BLaER1 treated with 17β-estradiol and CSF1 and Interleukin-3, amounts not matched to agents 10 nM and 100 nM (cell line): Measurements from ENCODE around the gene DMD.
"Not testable (repeated sequence)": the region's sequence is repeated elsewhere in the genome, so short reads cannot be mapped to it uniquely, and the experiment has no call there.

ENCODE experiments used
- H3K27ac ChIP-seq, 11 experiments: shearing (Covaris generic); formaldehyde crosslinking; 2 replicates each; pipeline ENCODE4 v1.8.1; 2022
- H3K27me3 ChIP-seq, 11 experiments: shearing (Covaris generic); formaldehyde crosslinking; 2 replicates each; pipeline ENCODE4 v1.8.1; 2022
- H3K36me3 ChIP-seq, 11 experiments: shearing (Covaris generic); formaldehyde crosslinking; 2 replicates each; pipeline ENCODE4 v1.8.1; 2022
- H3K4me1 ChIP-seq, 10 experiments: shearing (Covaris generic); formaldehyde crosslinking; 2 replicates each; pipeline ENCODE4 v1.8.1; 2022
- H3K4me2 ChIP-seq, 11 experiments: shearing (Covaris generic); formaldehyde crosslinking; 2 replicates each; pipeline ENCODE4 v1.8.1; 2022
- H3K4me3 ChIP-seq, 10 experiments: shearing (Covaris generic); formaldehyde crosslinking; 2 replicates each; pipeline ENCODE4 v1.8.1; 2022
- H3K9ac ChIP-seq, 11 experiments: shearing (Covaris generic); formaldehyde crosslinking; 2 replicates each; pipeline ENCODE4 v1.8.1; 2022
- H3K9me3 ChIP-seq, 11 experiments: shearing (Covaris generic); formaldehyde crosslinking; replicated peaks in 1 of 11; 2 replicates each; pipeline ENCODE4 v1.8.1; 2022
- H4K20me1 ChIP-seq, 11 experiments: shearing (Covaris generic); formaldehyde crosslinking; 2 replicates each; pipeline ENCODE4 v1.8.1; 2022
- Cebpa-rat ChIP-seq, 11 experiments: shearing (Covaris generic); IDR thresholded peaks; 2 replicates each; pipeline ENCODE4 v1.8.1; 2022

DMD gene

GRCh38 chrX:33087411-33087810, 123.9 kb downstream of the DMD start:
- Histone ChIP-seq H3K27me3 (peaks cover 67 to 96% (median 87%) of the 10 kb centered on the region in 11 experiments), H3K27ac (no peak overlapping the region), H3K4me2 (no peak overlapping the region), H3K9ac (no peak overlapping the region), H3K4me1 (peaks cover 0 to 5% (median 0%) of the 10 kb centered on the region in 10 experiments; a peak in 1 of 20 replicates), H3K9me3 (no peaks in the 10 kb centered on the region), H4K20me1 (no peaks in the 10 kb centered on the region), H3K36me3 (no peaks in the 10 kb centered on the region), H3K4me3 (no peak overlapping the region)
- no peak for TF ChIP-seq Cebpa-rat (IDR thresholded peaks at IDR 0.05)

GRCh38 chrX:33086886-33087285, 124.5 kb downstream of the DMD start:
- Histone ChIP-seq H3K27ac (no peak overlapping the region), H3K36me3 (no peaks in the 10 kb centered on the region), H3K9ac (no peak overlapping the region), H3K4me3 (no peak overlapping the region), H3K27me3 (peaks cover 65 to 96% (median 87%) of the 10 kb centered on the region in 11 experiments), H3K4me2 (no peak overlapping the region), H4K20me1 (no peaks in the 10 kb centered on the region), H3K9me3 (no peaks in the 10 kb centered on the region), H3K4me1 (peaks cover 0 to 5% (median 0%) of the 10 kb centered on the region in 10 experiments; a peak in 1 of 20 replicates)
- no peak for TF ChIP-seq Cebpa-rat (IDR thresholded peaks at IDR 0.05)

- no peak for TF ChIP-seq Cebpa-rat (IDR thresholded peaks at IDR 0.05)
- peaks cover 77 to 96% (median 92%) of the 10 kb centered on the region in 11 experiments for H3K27me3 ChIP-seq
- H3K36me3 ChIP-seq, result no peaks in the 10 kb centered on the region
- H3K27ac ChIP-seq, result no peak overlapping the region
- H4K20me1 ChIP-seq, result no peaks in the 10 kb centered on the region
- no peak overlapping the region for H3K9ac ChIP-seq
- H3K4me3 ChIP-seq, result no peak overlapping the region
- peaks cover 0 to 5% (median 0%) of the 10 kb centered on the region in 10 experiments; a peak in 1 of 20 replicates for H3K4me1 ChIP-seq
- H3K9me3 ChIP-seq, result peaks cover 15 to 25% (median 21%) of the 10 kb centered on the region in 11 experiments
- H3K4me2 ChIP-seq, result no peak overlapping the region
Measured at GRCh38 chrX:33082371-33082770, 129.0 kb downstream of the DMD start.

GRCh38 chrX:33078273-33078672, 133.1 kb downstream of the DMD start:
- H3K4me3 ChIP-seq, result no peak overlapping the region
- H3K4me1 ChIP-seq, result no peaks in the 10 kb centered on the region
- no peaks in the 10 kb centered on the region for H3K36me3 ChIP-seq
- peaks cover 64 to 99% (median 93%) of the 10 kb centered on the region in 11 experiments for H3K27me3 ChIP-seq
- no peak overlapping the region for H3K4me2 ChIP-seq
- no peak overlapping the region for H3K27ac ChIP-seq
- no peaks in the 10 kb centered on the region; a peak in 1 of 22 replicates for H4K20me1 ChIP-seq
- TF ChIP-seq Cebpa-rat (IDR thresholded peaks at IDR 0.05), result no peak
- H3K9ac ChIP-seq, result no peak overlapping the region
- peaks cover 17 to 29% (median 22%) of the 10 kb centered on the region in 11 experiments for H3K9me3 ChIP-seq

- not testable (repeated sequence) for H4K20me1 ChIP-seq, H3K4me3 ChIP-seq, H3K4me2 ChIP-seq, H3K9ac ChIP-seq, H3K36me3 ChIP-seq, H3K4me1 ChIP-seq, H3K27ac ChIP-seq
- peaks cover 47 to 94% (median 88%) of the 10 kb centered on the region in 11 experiments for H3K27me3 ChIP-seq
- H3K9me3 ChIP-seq, result peaks cover 9 to 17% (median 14%) of the 10 kb centered on the region in 11 experiments; a peak in 20 of 22 replicates
Measured at GRCh38 chrX:33073660-33074059, 137.7 kb downstream of the DMD start.

- Histone ChIP-seq H3K4me3 (no peak overlapping the region), H4K20me1 (no peaks in the 10 kb centered on the region; a peak in 1 of 22 replicates), H3K9ac (no peak overlapping the region), H3K36me3 (no peaks in the 10 kb centered on the region), H3K27ac (no peak overlapping the region), H3K27me3 (peaks cover 63 to 97% (median 91%) of the 10 kb centered on the region in 11 experiments), H3K4me1 (no peaks in the 10 kb centered on the region), H3K4me2 (no peak overlapping the region), H3K9me3 (no peaks in the 10 kb centered on the region)
- no peak for TF ChIP-seq Cebpa-rat (IDR thresholded peaks at IDR 0.05)
Measured at GRCh38 chrX:33065415-33065814, 145.9 kb downstream of the DMD start.

GRCh38 chrX:33062041-33062440, 149.3 kb downstream of the DMD start:
- no peak overlapping the region for H3K27ac ChIP-seq
- no peaks in the 10 kb centered on the region for H3K4me1 ChIP-seq
- peaks cover 75 to 98% (median 92%) of the 10 kb centered on the region in 11 experiments for H3K27me3 ChIP-seq
- no peak overlapping the region for H3K9ac ChIP-seq
- H3K4me2 ChIP-seq, result no peak overlapping the region
- no peak for TF ChIP-seq Cebpa-rat (IDR thresholded peaks at IDR 0.05)
- H4K20me1 ChIP-seq, result no peaks in the 10 kb centered on the region; a peak in 1 of 22 replicates
- H3K4me3 ChIP-seq, result no peak overlapping the region
- H3K36me3 ChIP-seq, result no peaks in the 10 kb centered on the region
- H3K9me3 ChIP-seq, result no peaks in the 10 kb centered on the region

- H3K9me3 ChIP-seq, result no peaks in the 10 kb centered on the region
- H3K4me3 ChIP-seq, result no peak overlapping the region
- no peak for TF ChIP-seq Cebpa-rat (IDR thresholded peaks at IDR 0.05)
- H3K27me3 ChIP-seq, result peaks cover 78 to 99% (median 92%) of the 10 kb centered on the region in 11 experiments
- H3K4me1 ChIP-seq, result no peaks in the 10 kb centered on the region
- H3K9ac ChIP-seq, result no peak overlapping the region
- no peaks in the 10 kb centered on the region for H4K20me1 ChIP-seq
- no peaks in the 10 kb centered on the region for H3K36me3 ChIP-seq
- H3K27ac ChIP-seq, result no peak overlapping the region
- H3K4me2 ChIP-seq, result no peak overlapping the region
Measured at GRCh38 chrX:33053001-33053400, 158.3 kb downstream of the DMD start.

- Histone ChIP-seq H4K20me1 (peaks cover 0 to 5% (median 0%) of the 10 kb centered on the region in 11 experiments; a peak in 1 of 22 replicates), H3K4me1 (no peaks in the 10 kb centered on the region), H3K4me2 (no peak overlapping the region), H3K27me3 (peaks cover 62 to 98% (median 86%) of the 10 kb centered on the region in 11 experiments), H3K9ac (no peak overlapping the region), H3K9me3 (peaks cover 0 to 9% (median 3%) of the 10 kb centered on the region in 11 experiments; a peak in 4 of 22 replicates), H3K36me3 (no peaks in the 10 kb centered on the region), H3K4me3 (no peak overlapping the region), H3K27ac (no peak overlapping the region)
- no peak for TF ChIP-seq Cebpa-rat (IDR thresholded peaks at IDR 0.05)
Measured at GRCh38 chrX:33045882-33046281, 165.5 kb downstream of the DMD start.

- H3K27ac ChIP-seq, result no peak overlapping the region
- no peak overlapping the region for H3K4me2 ChIP-seq
- peaks cover 0 to 5% (median 0%) of the 10 kb centered on the region in 11 experiments; a peak in 1 of 22 replicates for H4K20me1 ChIP-seq
- H3K27me3 ChIP-seq, result peaks cover 58 to 97% (median 85%) of the 10 kb centered on the region in 11 experiments
- no peak overlapping the region for H3K9ac ChIP-seq
- no peak for TF ChIP-seq Cebpa-rat (IDR thresholded peaks at IDR 0.05)
- no peak overlapping the region for H3K4me3 ChIP-seq
- no peaks in the 10 kb centered on the region for H3K36me3 ChIP-seq
- H3K9me3 ChIP-seq, result peaks cover 0 to 10% (median 4%) of the 10 kb centered on the region in 11 experiments; a peak in 5 of 22 replicates
- no peaks in the 10 kb centered on the region for H3K4me1 ChIP-seq
Measured at GRCh38 chrX:33045245-33045644, 166.1 kb downstream of the DMD start.
